DMS79 (cell line): Measurements from ENCODE around the gene FABP6.
"Not testable (repeated sequence)": the region's sequence is repeated elsewhere in the genome, so short reads cannot be mapped to it uniquely, and the experiment has no call there.

ENCODE experiments used
- DNase-seq: peaks from one replicate; lab custom pipeline; 2025; lab: John Stamatoyannopoulos, UW

The FABP6 gene

GRCh38 chr5:160229190-160229742, at the start of gene FABP6:
Gene FABP6, plus strand, starts transcription at chr5:160229506. Its CDS starts 52 bp downstream, at chr5:160229558.
- DNase-seq: no peak

- no peak for DNase-seq
Observed at GRCh38 chr5:160180931-160181330, 48.4 kb upstream of the FABP6 start.

GRCh38 chr5:160181965-160182622, 47.2 kb upstream of the FABP6 start:
- DNase-seq: no peak

- no peak for DNase-seq
Observed at GRCh38 chr5:160183075-160183474, 46.2 kb upstream of the FABP6 start.

- no peak for DNase-seq
Observed at GRCh38 chr5:160185626-160186360, 43.5 kb upstream of the FABP6 start.

- no peak for DNase-seq
Observed at GRCh38 chr5:160186480-160186879, 42.8 kb upstream of the FABP6 start.

GRCh38 chr5:160187091-160187490, 42.2 kb upstream of the FABP6 start:
- DNase-seq: no peak

GRCh38 chr5:160188141-160189015, 40.9 kb upstream of the FABP6 start:
- no peak for DNase-seq

- no peak for DNase-seq
Observed at GRCh38 chr5:160192424-160192823, 36.9 kb upstream of the FABP6 start.

GRCh38 chr5:160193076-160193475, 36.2 kb upstream of the FABP6 start:
- not testable (repeated sequence) for DNase-seq

GRCh38 chr5:160193790-160194189, 35.5 kb upstream of the FABP6 start:
- not testable (repeated sequence) for DNase-seq

- DNase-seq: no peak
Observed at GRCh38 chr5:160197341-160198144, 31.8 kb upstream of the FABP6 start.

- no peak for DNase-seq
Observed at GRCh38 chr5:160198146-160198545, 31.2 kb upstream of the FABP6 start.

- DNase-seq: no peak
Observed at GRCh38 chr5:160198841-160199409, 30.4 kb upstream of the FABP6 start.

GRCh38 chr5:160199410-160199911, 29.8 kb upstream of the FABP6 start:
- DNase-seq: no peak

GRCh38 chr5:160207061-160207460, 22.2 kb upstream of the FABP6 start:
- no peak for DNase-seq

GRCh38 chr5:160209917-160210316, 19.4 kb upstream of the FABP6 start:
- no peak for DNase-seq

GRCh38 chr5:160210606-160211005, 18.7 kb upstream of the FABP6 start:
- no peak for DNase-seq

- no peak for DNase-seq
Observed at GRCh38 chr5:160211352-160211751, 18.0 kb upstream of the FABP6 start.

GRCh38 chr5:160213537-160213936, 15.8 kb upstream of the FABP6 start:
- DNase-seq: no peak

- DNase-seq: no peak
Observed at GRCh38 chr5:160219356-160219755, 9.9 kb upstream of the FABP6 start.
